SK-N-MC (cell line): Measurements from ENCODE around the gene LENG9.

Experiments
- DNase-seq: peaks from one replicate; pipeline ENCODE4 v3.0.0-alpha.2; 2011; ENCODE audit warnings: low read depth, low spot score
- H3K27ac ChIP-seq: fragments of 200-600 bp; sonication (generic); 2 replicates; pipeline ENCODE4 v1.5.1; 2016; ENCODE audit warnings: mixed run types
- H3K36me3 ChIP-seq: fragments of 200-600 bp; sonication (generic); 2 replicates; pipeline ENCODE4 v1.6.1; 2017; ENCODE audit warnings: antibody characterized with exemption, low read length, mixed read lengths; ENCODE audit not compliant: insufficient read depth
- H3K4me3 ChIP-seq: fragments of 200-600 bp; sonication (generic); 2 replicates; pipeline ENCODE4 v1.5.1; 2016
- H3K9ac ChIP-seq: fragments of 200-600 bp; sonication (generic); 2 replicates; pipeline ENCODE4 v1.8.0; 2017; ENCODE audit warnings: mixed run types, mixed read lengths; ENCODE audit not compliant: insufficient read length
- H3K9me3 ChIP-seq: fragments of 200-600 bp; sonication (generic); 2 replicates; pipeline ENCODE4 v1.6.1; 2017; ENCODE audit warnings: low read depth, mild to moderate bottlenecking, antibody characterized with exemption, low read length, moderate library complexity, mixed read lengths
- EZH2 ChIP-seq: fragments of 200-600 bp; sonication (generic); IDR thresholded peaks from one replicate; pipeline ENCODE4 v1.6.1; 2017; ENCODE audit warnings: antibody characterized with exemption
- FOXP2 ChIP-seq: optimal IDR thresholded peaks from 2 replicates; pipeline ENCODE3; 2011; ENCODE audit warnings: mild to moderate bottlenecking, moderate library complexity; ENCODE audit not compliant: insufficient read depth; ENCODE audit errors: extremely low read length, control extremely low read depth
- POLR2AphosphoS5 ChIP-seq: IDR thresholded peaks from 2 replicates; pipeline ENCODE4 v1.6.1; 2012; ENCODE audit warnings: mild to moderate bottlenecking, low read depth, low read length, borderline replicate concordance

The LENG9 gene

DNA sequence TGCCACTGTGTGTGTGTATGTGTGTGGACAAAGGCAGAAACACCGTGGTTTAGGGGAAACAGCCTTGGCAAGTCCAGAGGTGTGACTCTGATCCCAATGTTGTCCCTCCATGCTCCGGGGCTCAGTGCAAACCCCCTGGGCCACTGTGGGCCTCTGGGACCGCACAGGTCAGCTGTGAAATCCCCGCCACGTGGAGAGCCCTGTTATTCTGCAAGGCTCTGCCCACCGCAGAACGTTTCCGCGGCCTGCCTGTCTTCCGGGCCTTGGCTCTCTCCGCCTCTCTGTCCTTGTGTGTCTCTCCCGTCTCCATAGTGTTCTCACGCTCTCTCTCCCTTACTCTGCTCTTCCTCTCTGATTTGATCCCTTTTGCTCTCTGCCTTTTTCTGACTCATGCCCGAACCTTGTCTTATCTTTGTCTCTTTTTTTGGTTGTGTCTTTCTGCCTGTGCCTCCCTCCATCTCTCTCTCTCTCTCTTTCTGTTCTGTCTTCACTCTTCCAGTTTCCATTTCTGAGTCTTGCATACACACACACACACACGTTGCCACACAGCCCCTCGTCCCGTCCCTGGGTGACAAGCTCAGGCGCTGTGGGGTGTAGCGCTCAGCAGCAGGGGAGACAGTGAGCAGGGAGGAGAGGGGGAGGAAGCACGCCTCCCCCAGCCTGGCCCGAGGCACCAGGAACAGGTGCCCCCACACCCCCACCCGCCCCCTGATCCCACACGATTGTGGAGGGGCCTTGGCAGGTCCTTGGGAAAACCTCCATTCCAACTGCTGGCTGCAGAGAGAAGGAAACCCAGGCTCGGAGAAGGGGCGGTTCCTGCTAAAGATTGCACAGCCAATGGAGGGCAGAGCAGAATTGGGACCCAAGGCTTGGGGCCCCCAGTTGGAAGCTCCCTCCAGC, 45.3 kb downstream of the LENG9 start:
- no peak for DNase-seq
- TF ChIP-seq FOXP2 (no peak), POLR2AphosphoS5 (no peak), EZH2 (no peak)
- H3K9me3 ChIP-seq, result no peaks in the 10 kb centered on the region
- H3K4me3 ChIP-seq, result no peak overlapping the region
- no peak overlapping the region for H3K9ac ChIP-seq
- H3K27ac ChIP-seq, result no peak overlapping the region
- H3K36me3 ChIP-seq, result no peaks in the 10 kb centered on the region

- Histone ChIP-seq H3K27ac (no peak overlapping the region), H3K4me3 (no peak overlapping the region), H3K9me3 (no peaks in the 10 kb centered on the region), H3K36me3 (no peaks in the 10 kb centered on the region), H3K9ac (no peak overlapping the region)
- TF ChIP-seq EZH2, result no peak
- no peak for TF ChIP-seq FOXP2
- no peak for DNase-seq
These were observed 46.7 kb downstream of the LENG9 start for GRCh38 chr19:54416695-54417491.

DNA sequence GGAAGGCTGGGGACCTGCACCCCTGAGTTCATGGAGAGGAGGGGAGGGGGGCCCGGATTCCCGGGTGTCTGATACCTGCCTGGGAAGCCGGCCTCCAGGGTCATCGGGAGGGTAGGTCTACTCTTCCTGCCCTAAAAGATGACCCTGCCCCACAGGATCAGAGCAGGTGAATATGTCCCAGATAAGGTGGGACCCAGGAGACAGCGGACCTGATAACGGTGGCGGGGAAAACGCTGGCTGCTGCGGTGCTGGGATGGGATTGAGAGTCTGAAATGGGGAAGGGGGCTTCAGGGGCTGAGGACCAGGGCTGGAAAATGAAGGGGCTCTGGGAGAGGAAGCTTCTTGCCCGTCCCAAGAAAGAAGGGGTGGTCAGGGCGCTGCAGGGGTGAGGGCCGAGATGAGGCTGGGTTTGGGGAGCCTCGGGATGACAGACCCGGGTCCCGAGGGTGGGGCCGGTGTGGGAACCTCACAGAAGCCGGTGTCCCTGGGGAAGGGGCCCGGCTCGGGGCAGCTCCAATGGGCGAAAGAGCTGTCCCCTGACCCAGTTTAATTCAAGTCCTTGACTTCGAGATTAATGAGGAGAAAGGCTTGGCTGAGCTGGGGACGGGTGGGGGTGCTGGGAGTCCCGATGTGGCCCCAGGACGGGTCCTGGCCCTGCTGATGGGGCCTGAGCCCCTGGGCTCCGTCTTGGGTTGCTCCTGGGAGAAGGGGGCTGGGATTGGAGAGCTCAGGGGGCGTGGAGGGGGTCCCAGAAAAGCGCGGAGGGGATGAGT, 47.5 kb downstream of the LENG9 start:
- no peak overlapping the region for H3K27ac ChIP-seq
- H3K9ac ChIP-seq, result no peak overlapping the region
- no peaks in the 10 kb centered on the region for H3K9me3 ChIP-seq
- no peak for DNase-seq
- no peaks in the 10 kb centered on the region for H3K36me3 ChIP-seq
- no peak for TF ChIP-seq FOXP2
- H3K4me3 ChIP-seq, result peak overlapping the region; percentile 70

GRCh38 chr19:54415208-54415900, 48.2 kb downstream of the LENG9 start, which contains the start of gene TTYH1:
Gene TTYH1, plus strand, starts transcription at chr19:54415464. Its CDS starts 89 bp downstream, at chr19:54415553.
- Histone ChIP-seq H3K9ac (no peak within 1 kb of the TSS), H3K9me3 (no peaks in the 10 kb centered on the region), H3K4me3 (peak within 1 kb of the TSS; percentile 70), H3K36me3 (no peaks in the 10 kb centered on the region), H3K27ac (no peak within 1 kb of the TSS)
- DNase-seq, result no peak
- TF ChIP-seq POLR2AphosphoS5 (no peak), FOXP2 (no peak), EZH2 (no peak)

GRCh38 chr19:54414156-54414555, 49.4 kb downstream of the LENG9 start:
- Histone ChIP-seq H3K4me3 (no peak overlapping the region), H3K9me3 (no peaks in the 10 kb centered on the region), H3K36me3 (no peaks in the 10 kb centered on the region), H3K9ac (no peak overlapping the region), H3K27ac (no peak overlapping the region)
- TF ChIP-seq POLR2AphosphoS5 (no peak), FOXP2 (no peak), EZH2 (no peak)
- DNase-seq, result no peak

DNA sequence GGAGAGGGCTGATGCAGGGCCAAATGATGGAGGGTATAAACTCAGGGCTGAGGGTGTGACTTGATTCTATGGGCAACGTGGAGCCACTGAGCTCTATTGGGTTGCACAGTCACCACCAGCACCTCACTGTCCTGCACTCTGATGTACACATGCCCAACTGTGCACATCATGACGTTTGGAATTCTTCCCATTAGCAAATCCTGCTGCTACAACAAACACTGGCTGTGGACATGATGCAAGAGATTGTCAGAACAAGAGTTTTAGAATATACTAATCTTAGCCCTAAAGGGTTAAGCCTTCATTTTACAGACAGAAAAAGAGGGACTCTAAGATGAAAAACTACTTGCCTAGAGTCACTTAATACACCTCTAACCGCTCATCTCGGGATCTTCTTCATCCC, 50.7 kb downstream of the LENG9 start:
- H3K36me3 ChIP-seq, result no peaks in the 10 kb centered on the region
- H3K4me3 ChIP-seq, result no peak overlapping the region
- DNase-seq, result no peak
- H3K27ac ChIP-seq, result no peak overlapping the region
- H3K9me3 ChIP-seq, result no peaks in the 10 kb centered on the region
- TF ChIP-seq POLR2AphosphoS5, result no peak
- no peak for TF ChIP-seq FOXP2
- TF ChIP-seq EZH2, result no peak
- no peak overlapping the region for H3K9ac ChIP-seq
